ENCODE measurements around the gene ZSWIM5. TPM values are rescaled to one million over a fixed set of nuclear protein-coding genes. Genes with fewer than 3 reads are reported as not detected.

Gene ZSWIM5
- total RNA-seq, 1 donor from 2014 or later = 2.7 TPM

GRCh38 chr1:45200906-45201500, 5.4 kb downstream of the ZSWIM5 start:
- TF ChIP-seq POLR2A (IDR thresholded peaks at IDR 0.05) (no peak), CTCF (IDR thresholded peaks at IDR 0.05) (no peak), POLR2AphosphoS5 (IDR thresholded peaks at IDR 0.05; ENCODE audit: insufficient read depth in 1 of 2, low read depth in 1 of 2) (no peak)

GRCh38 chr1:45200435-45200834, 6.0 kb downstream of the ZSWIM5 start:
- H3K27ac ChIP-seq = no peak overlapping the region
- no peaks in the 10 kb centered on the region for H3K9me3 ChIP-seq
- TF ChIP-seq CTCF (IDR thresholded peaks at IDR 0.05) = no peak
- TF ChIP-seq POLR2A (IDR thresholded peaks at IDR 0.05) = no peak
- no peak for TF ChIP-seq POLR2AphosphoS5 (IDR thresholded peaks at IDR 0.05; ENCODE audit: insufficient read depth in 1 of 2, low read depth in 1 of 2)
- DNase-seq (ENCODE audit: extremely low spot score in 2 of 2) = no peak
- intact Hi-C loops (cut with DNase I) = no loop called here
- H3K4me1 ChIP-seq = peaks cover 12% of the 10 kb centered on the region
- H3K4me3 ChIP-seq = no peak overlapping the region
- no peaks in the 10 kb centered on the region for H3K36me3 ChIP-seq
- H3K27me3 ChIP-seq = no peaks in the 10 kb centered on the region

More at GRCh38 chr1:45200906-45201500, 5.4 kb downstream of the ZSWIM5 start:
- no peaks in the 10 kb centered on the region for H3K27me3 ChIP-seq
- H3K4me1 ChIP-seq = peaks cover 13% of the 10 kb centered on the region
- H3K4me3 ChIP-seq = no peak overlapping the region
- H3K36me3 ChIP-seq = no peaks in the 10 kb centered on the region
- intact Hi-C loops (cut with DNase I) = no loop called here
- DNase-seq (ENCODE audit: extremely low spot score in 2 of 2) = no peak
- H3K9me3 ChIP-seq = no peaks in the 10 kb centered on the region
- no peak overlapping the region for H3K27ac ChIP-seq

GRCh38 chr1:45198185-45198584, 8.2 kb downstream of the ZSWIM5 start:
- H3K27me3 ChIP-seq = no peaks in the 10 kb centered on the region
- H3K4me3 ChIP-seq = no peak overlapping the region
- H3K36me3 ChIP-seq = no peaks in the 10 kb centered on the region
- TF ChIP-seq POLR2AphosphoS5 (IDR thresholded peaks at IDR 0.05; ENCODE audit: insufficient read depth in 1 of 2, low read depth in 1 of 2) = no peak
- no peak for TF ChIP-seq POLR2A (IDR thresholded peaks at IDR 0.05)
- no peak for TF ChIP-seq CTCF (IDR thresholded peaks at IDR 0.05)
- H3K9me3 ChIP-seq = no peaks in the 10 kb centered on the region
- no peak for DNase-seq (ENCODE audit: extremely low spot score in 2 of 2)
- intact Hi-C loops (cut with DNase I) = no loop called here
- H3K27ac ChIP-seq = no peak overlapping the region
- no peaks in the 10 kb centered on the region for H3K4me1 ChIP-seq

- TF ChIP-seq POLR2AphosphoS5 (IDR thresholded peaks at IDR 0.05; ENCODE audit: insufficient read depth in 1 of 2, low read depth in 1 of 2) (no peak), POLR2A (IDR thresholded peaks at IDR 0.05) (no peak), CTCF (IDR thresholded peaks at IDR 0.05) (no peak)
- Histone ChIP-seq H3K36me3 (no peaks in the 10 kb centered on the region), H3K4me3 (no peak overlapping the region), H3K27me3 (no peaks in the 10 kb centered on the region), H3K4me1 (no peaks in the 10 kb centered on the region), H3K27ac (no peak overlapping the region), H3K9me3 (no peaks in the 10 kb centered on the region)
- DNase-seq (ENCODE audit: extremely low spot score in 2 of 2) = no peak
- intact Hi-C loops (cut with DNase I) = no loop called here
Observed at GRCh38 chr1:45196863-45197262, 9.5 kb downstream of the ZSWIM5 start.

GRCh38 chr1:45191418-45191783, 15.0 kb downstream of the ZSWIM5 start:
- H3K4me1 ChIP-seq = no peaks in the 10 kb centered on the region
- TF ChIP-seq POLR2AphosphoS5 (IDR thresholded peaks at IDR 0.05; ENCODE audit: insufficient read depth in 1 of 2, low read depth in 1 of 2) (no peak), CTCF (IDR thresholded peaks at IDR 0.05) (no peak), POLR2A (IDR thresholded peaks at IDR 0.05) (no peak)
- no peaks in the 10 kb centered on the region for H3K9me3 ChIP-seq
- no peak for DNase-seq (ENCODE audit: extremely low spot score in 2 of 2)
- no peak overlapping the region for H3K27ac ChIP-seq
- H3K4me3 ChIP-seq = no peak overlapping the region
- intact Hi-C loops (cut with DNase I) = no loop called here
- no peaks in the 10 kb centered on the region for H3K27me3 ChIP-seq
- no peaks in the 10 kb centered on the region for H3K36me3 ChIP-seq
